Neural cell (in vitro differentiated cells): ENCODE measurements around the gene VPS39. TPM values are rescaled to one million over a fixed set of nuclear protein-coding genes. Genes with fewer than 3 reads are reported as not detected.

ENCODE experiments used
- H2AFZ ChIP-seq: fragments of 200-600, 300-800 bp; sonication (generic), shearing (Covaris generic); 2 replicates; pipeline ENCODE4 v1.6.0; 2014; ENCODE audit warnings: low read depth, mild to moderate bottlenecking, antibody characterized with exemption, low read length, moderate library complexity
- H3F3A ChIP-seq: fragments of 200-600 bp; shearing (Covaris generic); 2 replicates; pipeline ENCODE4 v1.6.1; 2016; ENCODE audit warnings: mild to moderate bottlenecking, moderate library complexity, mixed read lengths, antibody characterized with exemption, low read length; ENCODE audit not compliant: insufficient read depth, poor library complexity, severe bottlenecking
- H3K27ac ChIP-seq: fragments of 200-600, 300-800 bp; sonication (generic), shearing (Covaris generic); 2 replicates; pipeline ENCODE4 v1.5.1; 2014; ENCODE audit warnings: mild to moderate bottlenecking, low read length, moderate library complexity
- H3K27me3 ChIP-seq: fragments of 300-800, 200-600 bp; sonication (generic), shearing (Covaris generic); 2 replicates; pipeline ENCODE4 v1.6.0; 2014; ENCODE audit warnings: mild to moderate bottlenecking, low read depth, low read length, moderate library complexity; ENCODE audit not compliant: insufficient read depth
- H3K36me3 ChIP-seq: fragments of 300-800, 200-600 bp; sonication (generic), shearing (Covaris generic); 2 replicates; pipeline ENCODE4 v1.5.1; 2014; ENCODE audit warnings: mild to moderate bottlenecking, antibody characterized with exemption, low read length, moderate library complexity; ENCODE audit not compliant: insufficient read depth
- H3K4me2 ChIP-seq: fragments of 300-800, 200-600 bp; sonication (generic), shearing (Covaris generic); 2 replicates; pipeline ENCODE4 v1.6.0; 2014; ENCODE audit warnings: mild to moderate bottlenecking, low read length
- H3K4me3 ChIP-seq: fragments of 300-800, 200-600 bp; sonication (generic), shearing (Covaris generic); 2 replicates; pipeline ENCODE4 v1.5.1; 2014; ENCODE audit warnings: mild to moderate bottlenecking, low read length, moderate library complexity
- H3K79me2 ChIP-seq: fragments of 200-600 bp; shearing (Covaris generic); replicated peaks from 2 replicates; pipeline ENCODE4 v1.6.0; 2014; ENCODE audit warnings: mild to moderate bottlenecking, low read length, moderate library complexity; ENCODE audit not compliant: insufficient read depth
- H3K9ac ChIP-seq: fragments of 300-800, 200-600 bp; sonication (generic), shearing (Covaris generic); 2 replicates; pipeline ENCODE4 v1.6.1; 2016; ENCODE audit warnings: mild to moderate bottlenecking, low read length, mixed read lengths
- H3K9me2 ChIP-seq: fragments of 200-600 bp; shearing (Covaris generic); 2 replicates; pipeline ENCODE4 v1.6.1; 2016; ENCODE audit warnings: mild to moderate bottlenecking, low read length, mixed read lengths; ENCODE audit not compliant: insufficient read depth
- H3K9me3 ChIP-seq: fragments of 200-600, 300-800 bp; sonication (generic), shearing (Covaris generic); 2 replicates; pipeline ENCODE4 v1.6.1; 2016; ENCODE audit warnings: mild to moderate bottlenecking, mixed run types, low read length, moderate library complexity, mixed read lengths
- H4K20me1 ChIP-seq: fragments of 200-600 bp; shearing (Covaris generic); 2 replicates; pipeline ENCODE4 v1.6.1; 2016; ENCODE audit warnings: mild to moderate bottlenecking, mixed run types; ENCODE audit not compliant: insufficient read depth
- CTCF ChIP-seq: fragments of 450-650 bp; IDR thresholded peaks from 2 replicates; pipeline ENCODE4 v1.5.1; 2014; ENCODE audit warnings: antibody characterized with exemption, mild to moderate bottlenecking, moderate library complexity; ENCODE audit not compliant: poor library complexity, severe bottlenecking
- EP300 ChIP-seq: fragments of 450-650 bp; conservative IDR thresholded peaks from 2 replicates; pipeline ENCODE4 v1.6.1; 2014; ENCODE audit warnings: antibody characterized with exemption, mild to moderate bottlenecking, moderate library complexity; ENCODE audit not compliant: poor library complexity, severe bottlenecking
- EZH2 ChIP-seq: fragments of 200-600, 300-800 bp; shearing (Covaris generic), sonication (generic); IDR thresholded peaks from 2 replicates; pipeline ENCODE4 v1.6.1; 2014; ENCODE audit warnings: antibody characterized with exemption, low read length, borderline replicate concordance, mild to moderate bottlenecking; ENCODE audit not compliant: insufficient read depth, poor library complexity, severe bottlenecking
- MXI1 ChIP-seq: fragments of 450-650 bp; conservative IDR thresholded peaks from 2 replicates; pipeline ENCODE4 v1.6.1; 2014; ENCODE audit warnings: antibody characterized with exemption, mild to moderate bottlenecking; ENCODE audit not compliant: poor library complexity, severe bottlenecking
- POLR2AphosphoS5 ChIP-seq: IDR thresholded peaks from 2 replicates; pipeline ENCODE4 v1.6.1; 2012
- RAD21 ChIP-seq: fragments of 450-650 bp; conservative IDR thresholded peaks from 2 replicates; pipeline ENCODE4 v1.6.1; 2014; ENCODE audit warnings: antibody characterized with exemption, mild to moderate bottlenecking, moderate library complexity
- REST ChIP-seq: IDR thresholded peaks from 2 replicates; pipeline ENCODE4 v1.6.1; 2012; ENCODE audit warnings: borderline replicate concordance
- SMC3 ChIP-seq: fragments of 450-650 bp; conservative IDR thresholded peaks from 2 replicates; pipeline ENCODE4 v1.6.1; 2014; ENCODE audit warnings: antibody characterized with exemption, mild to moderate bottlenecking, moderate library complexity; ENCODE audit not compliant: poor library complexity
- TAF1 ChIP-seq: IDR thresholded peaks from 2 replicates; pipeline ENCODE4 v1.6.1; 2012; ENCODE audit warnings: low read depth
- polyA plus RNA-seq: library from polyadenylated mRNA; depleted of rRNA; stranded (reverse); fragments of >200 nt; gene quantifications from 2 replicates; pipeline ENCODE4 v1.2.3, GENCODE V29; 2014

Gene VPS39
- polyA plus RNA-seq, 1 donor from 2014 or later: 59.9 TPM

GRCh38 chr15:42152921-42153698, 55.0 kb downstream of the VPS39 start:
- H3K4me3 ChIP-seq: no peak overlapping the region
- H3K9me3 ChIP-seq: no peaks in the 10 kb centered on the region
- no peaks in the 10 kb centered on the region for H4K20me1 ChIP-seq
- TF ChIP-seq EZH2: no peak
- TF ChIP-seq REST: no peak
- no peak for TF ChIP-seq POLR2AphosphoS5
- no peak for TF ChIP-seq EP300
- TF ChIP-seq MXI1: no peak
- no peak for TF ChIP-seq CTCF
- TF ChIP-seq TAF1: no peak
- TF ChIP-seq RAD21: no peak
- TF ChIP-seq SMC3: no peak
- no peaks in the 10 kb centered on the region for H3K36me3 ChIP-seq
- H2AFZ ChIP-seq: no peak overlapping the region
- H3K79me2 ChIP-seq: no peaks in the 10 kb centered on the region
- no peaks in the 10 kb centered on the region for H3F3A ChIP-seq
- H3K27ac ChIP-seq: no peak overlapping the region
- no peak overlapping the region for H3K9ac ChIP-seq
- H3K4me2 ChIP-seq: no peak overlapping the region
- H3K27me3 ChIP-seq: no peaks in the 10 kb centered on the region
- H3K9me2 ChIP-seq: no peaks in the 10 kb centered on the region

- Histone ChIP-seq H3K9me3 (no peaks in the 10 kb centered on the region), H3K9me2 (no peaks in the 10 kb centered on the region), H3K4me3 (no peak overlapping the region), H3K27me3 (no peaks in the 10 kb centered on the region), H3K27ac (no peak overlapping the region), H4K20me1 (no peaks in the 10 kb centered on the region), H2AFZ (no peak overlapping the region), H3F3A (no peaks in the 10 kb centered on the region), H3K36me3 (no peaks in the 10 kb centered on the region), H3K4me2 (no peak overlapping the region), H3K79me2 (no peaks in the 10 kb centered on the region), H3K9ac (no peak overlapping the region)
- TF ChIP-seq EP300 (no peak), POLR2AphosphoS5 (no peak), REST (no peak), TAF1 (no peak), SMC3 (no peak), CTCF (no peak)
Observed at GRCh38 chr15:42152196-42152920, 55.7 kb downstream of the VPS39 start.
